Measurements from ENCODE around the gene MMAB. TPM values are rescaled to one million over a fixed set of nuclear protein-coding genes. Genes with fewer than 3 reads are reported as not detected.

Gene MMAB
- total RNA-seq, 4 donors from 2014 or later, result 20.0 to 25.3 (median 21.0) TPM

- WGBS, result 86% methylated on average over 13 of the region's 30 CpGs
- no peaks in the 10 kb centered on the region for H3K9me3 ChIP-seq
- H3K4me1 ChIP-seq, result no peaks in the 10 kb centered on the region
- peaks cover 8 to 93% (median 69%) of the 10 kb centered on the region in 4 donors for H3K36me3 ChIP-seq
- no peaks in the 10 kb centered on the region for H3K27me3 ChIP-seq
- DNase-seq (ENCODE audit: extremely low spot score), result no peak
- TF ChIP-seq POLR2AphosphoS5 (IDR thresholded peaks at IDR 0.05) (no peak), POLR2A (IDR thresholded peaks at IDR 0.05; ENCODE audit: low read depth) (no peak), EP300 (IDR thresholded peaks at IDR 0.05) (no peak), CTCF (IDR thresholded peaks at IDR 0.05) (no peak)
- H3K27ac ChIP-seq (replicated peaks in 1 of 4), result no peak overlapping the region
- H3K4me3 ChIP-seq, result no peak overlapping the region
- intact Hi-C loops (cut with DNase I), result no loop called here
These were observed 12.2 kb downstream of the MMAB start for GRCh38 chr12:109560867-109561710.

GRCh38 chr12:109559601-109560000, 13.7 kb downstream of the MMAB start:
- no peak for DNase-seq (ENCODE audit: extremely low spot score)
- Histone ChIP-seq H3K27me3 (no peaks in the 10 kb centered on the region), H3K4me3 (no peak overlapping the region), H3K36me3 (peaks cover 2 to 78% (median 55%) of the 10 kb centered on the region in 4 donors), H3K27ac (replicated peaks in 1 of 4) (no peak overlapping the region), H3K9me3 (no peaks in the 10 kb centered on the region), H3K4me1 (no peaks in the 10 kb centered on the region)
- WGBS, result 96% methylated on average over 10 of the region's 10 CpGs
- TF ChIP-seq POLR2AphosphoS5 (IDR thresholded peaks at IDR 0.05), result no peak
- TF ChIP-seq EP300 (IDR thresholded peaks at IDR 0.05), result no peak
- TF ChIP-seq CTCF (IDR thresholded peaks at IDR 0.05), result no peak
- TF ChIP-seq POLR2A (IDR thresholded peaks at IDR 0.05; ENCODE audit: low read depth), result no peak
- intact Hi-C loops (cut with DNase I), result no loop called here

GRCh38 chr12:109559200-109559505, 14.2 kb downstream of the MMAB start:
- WGBS, result 100% methylated on average over 2 of the region's 6 CpGs
- intact Hi-C loops (cut with DNase I), result no loop called here
- H3K9me3 ChIP-seq, result no peaks in the 10 kb centered on the region
- TF ChIP-seq POLR2A (IDR thresholded peaks at IDR 0.05; ENCODE audit: low read depth) (no peak), CTCF (IDR thresholded peaks at IDR 0.05) (no peak), POLR2AphosphoS5 (IDR thresholded peaks at IDR 0.05) (no peak), EP300 (IDR thresholded peaks at IDR 0.05) (no peak)
- no peaks in the 10 kb centered on the region for H3K27me3 ChIP-seq
- H3K4me1 ChIP-seq, result no peaks in the 10 kb centered on the region
- no peak overlapping the region for H3K27ac ChIP-seq (replicated peaks in 1 of 4)
- peaks cover 0 to 74% (median 52%) of the 10 kb centered on the region in 4 donors for H3K36me3 ChIP-seq
- H3K4me3 ChIP-seq, result no peak overlapping the region
- DNase-seq (ENCODE audit: extremely low spot score), result no peak

- H3K4me3 ChIP-seq, result no peak overlapping the region
- no peaks in the 10 kb centered on the region for H3K4me1 ChIP-seq
- no peak for DNase-seq (ENCODE audit: extremely low spot score)
- 91% methylated on average over 19 of the region's 25 CpGs for WGBS
- peaks cover 0 to under 1% (median 0%) of the 10 kb centered on the region in 4 donors for H3K27me3 ChIP-seq
- peaks cover 0 to 68% (median 47%) of the 10 kb centered on the region in 4 donors for H3K36me3 ChIP-seq
- no peaks in the 10 kb centered on the region for H3K9me3 ChIP-seq
- TF ChIP-seq POLR2AphosphoS5 (IDR thresholded peaks at IDR 0.05), result no peak
- TF ChIP-seq POLR2A (IDR thresholded peaks at IDR 0.05; ENCODE audit: low read depth), result no peak
- TF ChIP-seq EP300 (IDR thresholded peaks at IDR 0.05), result no peak
- no peak for TF ChIP-seq CTCF (IDR thresholded peaks at IDR 0.05)
- intact Hi-C loops (cut with DNase I), result no loop called here
- H3K27ac ChIP-seq (replicated peaks in 1 of 4), result no peak overlapping the region
These were observed 14.7 kb downstream of the MMAB start for GRCh38 chr12:109558374-109559199.

Data from esophagus muscularis mucosa (tissue), 4 donors.